SK-N-SH (cell line): ENCODE data around the gene RALGDS. TPM values are rescaled to one million over a fixed set of nuclear protein-coding genes. Genes with fewer than 3 reads are reported as not detected.

Experiments used
- CTCF ChIA-PET: fragments of 300-600, 350-600 bp; formaldehyde crosslinking; extraction: SDS; loops from one replicate; lab custom pipeline; 2021; lab: Yijun Ruan, JAX
- POLR2A ChIA-PET: fragments of 350-600 bp; sonication (Branson Sonifier 250); formaldehyde crosslinking; extraction: SDS; loops from one replicate; lab custom pipeline; 2020; ENCODE audit warnings: antibody characterized with exemption, inconsistent platforms; lab: Yijun Ruan, JAX
- DNase-seq: peaks from one replicate; pipeline ENCODE4 v3.0.0; 2012
- H2AFZ ChIP-seq: fragments of 200-600 bp; sonication (generic); 2 replicates; pipeline ENCODE4 v1.8.1; 2016; ENCODE audit warnings: antibody characterized with exemption, mild to moderate bottlenecking, low read depth
- H3F3A ChIP-seq: fragments of 200-600 bp; sonication (generic); replicated peaks from 2 replicates; pipeline ENCODE3; 2016; ENCODE audit warnings: antibody characterized with exemption, mild to moderate bottlenecking; ENCODE audit not compliant: insufficient read depth
- H3K27ac ChIP-seq, 2 experiments: fragments of 200-500 bp in 1 of 2; fragments of 200-600 bp in 1 of 2; sonication (Bioruptor generic) in 1 of 2; sonication (generic), shearing (Covaris generic) in 1 of 2; 2 replicates each; pipeline versions ENCODE4 v1.5.1 to v1.6.1; 2014 to 2016; ENCODE audit warnings: low read depth in 2 of 2, inconsistent platforms in 1 of 2, low read length in 1 of 2, mild to moderate bottlenecking in 1 of 2, mixed read lengths in 1 of 2
- H3K27me3 ChIP-seq: fragments of 200-600 bp; sonication (generic), shearing (Covaris generic); 2 replicates; pipeline ENCODE4 v1.6.1; 2016; ENCODE audit warnings: mixed run types; ENCODE audit not compliant: insufficient read depth
- H3K36me3 ChIP-seq, 2 experiments: fragments of 200-500 bp in 1 of 2; fragments of 200-600 bp in 1 of 2; sonication (Bioruptor generic) in 1 of 2; sonication (generic) in 1 of 2; replicated peaks in 1 of 2; 2 replicates each; pipeline versions ENCODE3 to v1.5.1; 2014 to 2016; ENCODE audit warnings: low read length in 1 of 2, mild to moderate bottlenecking in 1 of 2; ENCODE audit not compliant: insufficient read depth in 2 of 2, control insufficient read depth in 1 of 2
- H3K4me1 ChIP-seq, 2 experiments: fragments of 200-500 bp in 1 of 2; fragments of 200-600 bp in 1 of 2; sonication (Bioruptor generic) in 1 of 2; sonication (generic), shearing (Covaris generic) in 1 of 2; 2 replicates each; pipeline versions ENCODE4 v1.5.1 to v1.6.1; 2014 to 2016; ENCODE audit warnings: low read depth in 1 of 2, low read length in 1 of 2, mixed run types in 1 of 2; ENCODE audit not compliant: insufficient read depth in 2 of 2, control insufficient read depth in 1 of 2
- H3K4me2 ChIP-seq: fragments of 200-600 bp; sonication (generic), shearing (Covaris generic); 2 replicates; pipeline ENCODE4 v1.6.1; 2017; ENCODE audit warnings: mixed run types
- H3K4me3 ChIP-seq, 2 experiments: fragments of 200-500 bp in 1 of 2; fragments of 200-600 bp in 1 of 2; sonication (Bioruptor generic) in 1 of 2; sonication (generic), shearing (Covaris generic) in 1 of 2; 2 replicates each; pipeline versions ENCODE4 v1.5.1 to v1.8.1; 2014 to 2016; ENCODE audit warnings: low read depth in 2 of 2, inconsistent platforms in 1 of 2, low read length in 1 of 2, mild to moderate bottlenecking in 1 of 2, mixed read lengths in 1 of 2, moderate library complexity in 1 of 2
- H3K79me2 ChIP-seq: fragments of 200-600 bp; sonication (generic); 2 replicates; pipeline ENCODE4 v1.8.1; 2017; ENCODE audit warnings: mild to moderate bottlenecking; ENCODE audit not compliant: insufficient read depth
- H3K9ac ChIP-seq: fragments of 200-600 bp; sonication (generic); 2 replicates; pipeline ENCODE4 v1.6.1; 2017; ENCODE audit warnings: mixed run types
- H3K9me2 ChIP-seq: fragments of 200-600 bp; sonication (generic); 2 replicates; pipeline ENCODE4 v1.6.1; 2017; ENCODE audit warnings: mixed run types
- H3K9me3 ChIP-seq: fragments of 200-600 bp; sonication (generic); 2 replicates; pipeline ENCODE4 v1.6.1; 2017; ENCODE audit warnings: mixed run types, mild to moderate bottlenecking, moderate library complexity
- H4K20me1 ChIP-seq: fragments of 200-600 bp; sonication (generic); 2 replicates; pipeline ENCODE4 v1.6.1; 2017; ENCODE audit warnings: mild to moderate bottlenecking, mixed run types; ENCODE audit not compliant: insufficient read depth
- ELF1 ChIP-seq: IDR thresholded peaks from 2 replicates; pipeline ENCODE4 v1.4.0; 2012
- EZH2phosphoT487 ChIP-seq: fragments of 200-600 bp; sonication (generic); IDR thresholded peaks from 2 replicates; pipeline ENCODE4 v1.6.1; 2017; ENCODE audit warnings: low read depth, mixed run types, mild to moderate bottlenecking, antibody characterized with exemption, moderate library complexity, borderline replicate concordance
- FOSL2 ChIP-seq: IDR thresholded peaks from 2 replicates; pipeline ENCODE4 v1.4.0; 2012; ENCODE audit warnings: low read depth, mild to moderate bottlenecking, moderate library complexity, borderline replicate concordance
- GATA2 ChIP-seq: sonication (generic); formaldehyde crosslinking; IDR thresholded peaks from 2 replicates; pipeline ENCODE4 v1.5.0; 2020; ENCODE audit warnings: mild to moderate bottlenecking, missing genetic modification reagents
- MXI1 ChIP-seq: IDR thresholded peaks from 2 replicates; pipeline ENCODE4 v1.6.1; 2012; ENCODE audit warnings: mild to moderate bottlenecking, low read depth, low read length, improper control_type of control experiment
- POLR2AphosphoS5 ChIP-seq: IDR thresholded peaks from 2 replicates; pipeline ENCODE4 v1.6.1; 2012; ENCODE audit warnings: low read depth, low read length
- RCOR1 ChIP-seq: fragments of 150-350 bp; IDR thresholded peaks from 2 replicates; pipeline ENCODE4 v1.6.1; 2017; ENCODE audit warnings: antibody characterized with exemption, low read length
- TCF12 ChIP-seq: IDR thresholded peaks from 2 replicates; pipeline ENCODE4 v1.4.0; 2012
- TEAD4 ChIP-seq: IDR thresholded peaks from 2 replicates; pipeline ENCODE4 v1.4.0; 2012; ENCODE audit warnings: mild to moderate bottlenecking, borderline replicate concordance; ENCODE audit not compliant: insufficient read depth
- YY1 ChIP-seq: IDR thresholded peaks from 2 replicates; pipeline ENCODE4 v1.4.0; 2012; ENCODE audit warnings: low read depth, mild to moderate bottlenecking
- whole genome bisulfite sequencing: methylation state at CpG from one replicate; pipeline ENCODE4 v1.1.6; 2017; ENCODE audit warnings: low lambda C conversion rate; 5-methylcytosine and 5-hydroxymethylcytosine counted together
- polyA plus RNA-seq, 3 experiments: library from polyadenylated mRNA; depleted of rRNA; stranded (reverse); fragments of >200 nt; gene quantifications; 2 replicates each; pipeline ENCODE4 v1.2.3, GENCODE V29; 2012
- TF ChIP-seq, protein P1 (sequence below): IDR thresholded peaks from 2 replicates; pipeline ENCODE4 v1.4.0; 2012; ENCODE audit warnings: low read depth
- TF ChIP-seq, protein P2 (sequence below): IDR thresholded peaks from 2 replicates; pipeline ENCODE4 v1.6.1; 2012; ENCODE audit warnings: mild to moderate bottlenecking, low read depth, low read length, moderate library complexity

RALGDS gene
- polyA plus RNA-seq, 1 of the 3 experiments (the other 2 are of a cell fraction) = 64.7 TPM

DNA sequence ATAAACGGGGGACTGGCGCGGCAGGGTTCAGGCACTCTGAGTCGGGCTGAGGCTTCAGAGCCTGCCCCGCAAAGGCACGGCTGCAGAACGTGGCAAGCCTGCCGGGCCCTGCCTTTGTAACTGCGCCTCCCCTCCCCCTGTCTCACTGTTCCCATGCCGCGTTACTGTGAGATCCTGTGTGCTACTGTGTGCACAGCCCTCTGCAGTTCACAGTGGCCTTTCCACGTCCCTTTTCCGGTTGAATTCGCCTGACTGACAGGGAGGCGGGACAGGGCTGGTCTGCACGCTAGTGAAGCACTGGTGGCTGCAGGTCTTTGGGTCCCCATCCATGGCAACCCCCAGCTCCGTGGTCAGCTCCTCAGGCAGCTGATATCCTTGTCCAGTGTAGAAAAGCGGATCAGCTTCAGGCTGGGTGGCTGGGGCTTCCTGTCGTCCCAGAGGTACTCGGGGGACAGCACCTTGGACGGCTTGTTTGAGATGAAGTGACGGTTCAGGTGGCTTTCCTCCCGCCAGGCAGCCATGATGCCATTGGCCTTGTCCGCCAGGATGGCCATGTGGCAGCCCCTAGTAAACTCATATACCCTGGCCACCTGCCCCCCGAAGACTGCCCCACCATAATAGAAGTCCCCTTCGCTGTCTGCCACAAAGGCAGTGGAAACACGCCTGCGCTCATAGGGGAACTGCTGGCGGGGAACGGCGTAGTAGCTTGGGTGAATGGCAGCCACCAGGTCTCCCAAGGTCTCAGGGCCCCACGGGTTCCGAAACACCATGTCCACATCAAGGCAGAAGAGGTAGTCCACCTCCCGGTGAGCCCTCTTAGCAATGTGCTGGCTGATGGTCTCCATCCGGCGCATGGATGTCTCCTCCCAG, 32.4 kb upstream of the RALGDS start:
- no peak for TF ChIP-seq TCF12
- TF ChIP-seq, protein P1, sequence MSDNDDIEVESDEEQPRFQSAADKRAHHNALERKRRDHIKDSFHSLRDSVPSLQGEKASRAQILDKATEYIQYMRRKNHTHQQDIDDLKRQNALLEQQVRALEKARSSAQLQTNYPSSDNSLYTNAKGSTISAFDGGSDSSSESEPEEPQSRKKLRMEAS = no peak
- no peak for TF ChIP-seq EZH2phosphoT487
- TF ChIP-seq GATA2 (CRISPR knock-in tag) = no peak
- TF ChIP-seq, protein P2, sequence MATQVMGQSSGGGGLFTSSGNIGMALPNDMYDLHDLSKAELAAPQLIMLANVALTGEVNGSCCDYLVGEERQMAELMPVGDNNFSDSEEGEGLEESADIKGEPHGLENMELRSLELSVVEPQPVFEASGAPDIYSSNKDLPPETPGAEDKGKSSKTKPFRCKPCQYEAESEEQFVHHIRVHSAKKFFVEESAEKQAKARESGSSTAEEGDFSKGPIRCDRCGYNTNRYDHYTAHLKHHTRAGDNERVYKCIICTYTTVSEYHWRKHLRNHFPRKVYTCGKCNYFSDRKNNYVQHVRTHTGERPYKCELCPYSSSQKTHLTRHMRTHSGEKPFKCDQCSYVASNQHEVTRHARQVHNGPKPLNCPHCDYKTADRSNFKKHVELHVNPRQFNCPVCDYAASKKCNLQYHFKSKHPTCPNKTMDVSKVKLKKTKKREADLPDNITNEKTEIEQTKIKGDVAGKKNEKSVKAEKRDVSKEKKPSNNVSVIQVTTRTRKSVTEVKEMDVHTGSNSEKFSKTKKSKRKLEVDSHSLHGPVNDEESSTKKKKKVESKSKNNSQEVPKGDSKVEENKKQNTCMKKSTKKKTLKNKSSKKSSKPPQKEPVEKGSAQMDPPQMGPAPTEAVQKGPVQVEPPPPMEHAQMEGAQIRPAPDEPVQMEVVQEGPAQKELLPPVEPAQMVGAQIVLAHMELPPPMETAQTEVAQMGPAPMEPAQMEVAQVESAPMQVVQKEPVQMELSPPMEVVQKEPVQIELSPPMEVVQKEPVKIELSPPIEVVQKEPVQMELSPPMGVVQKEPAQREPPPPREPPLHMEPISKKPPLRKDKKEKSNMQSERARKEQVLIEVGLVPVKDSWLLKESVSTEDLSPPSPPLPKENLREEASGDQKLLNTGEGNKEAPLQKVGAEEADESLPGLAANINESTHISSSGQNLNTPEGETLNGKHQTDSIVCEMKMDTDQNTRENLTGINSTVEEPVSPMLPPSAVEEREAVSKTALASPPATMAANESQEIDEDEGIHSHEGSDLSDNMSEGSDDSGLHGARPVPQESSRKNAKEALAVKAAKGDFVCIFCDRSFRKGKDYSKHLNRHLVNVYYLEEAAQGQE = no peak
- no peak for TF ChIP-seq FOSL2
- TF ChIP-seq MXI1 = no peak
- TF ChIP-seq ELF1 = no peak
- no peak for TF ChIP-seq RCOR1
- no peak for TF ChIP-seq YY1
- no peak for TF ChIP-seq POLR2AphosphoS5
- TF ChIP-seq TEAD4 = no peak
- ChIA-PET POLR2A (no interaction called here), CTCF (interaction anchor here (2.5 to 11.6 kb wide), 3 partner anchors 9 to 126 kb away, joined by 8 to 216 read pairs (median 12); partner anchors contain the start of gene GTF3C5)
- Histone ChIP-seq H3K4me3 (no peak overlapping the region), H3K27me3 (no peaks in the 10 kb centered on the region), H3K36me3 (no peaks in the 10 kb centered on the region), H3K79me2 (peaks cover 2% of the 10 kb centered on the region; the same call in 1 of the 2 replicates), H3K9me3 (no peaks in the 10 kb centered on the region), H3K9ac (no peak overlapping the region), H3K4me2 (no peak overlapping the region), H3K9me2 (no peaks in the 10 kb centered on the region), H4K20me1 (no peaks in the 10 kb centered on the region), H3K27ac (no peak overlapping the region), H3F3A (no peaks in the 10 kb centered on the region), H2AFZ (no peak overlapping the region), H3K4me1 (peaks cover 0 to 3% of the 10 kb centered on the region in 2 experiments; a peak in 1 of 4 replicates)
- WGBS = 88% methylated on average over 34 of the region's 36 CpGs
- no peak for DNase-seq
